Measurements from ENCODE around the gene VPS11.
"Not testable (repeated sequence)": the region's sequence is repeated elsewhere in the genome, so short reads cannot be mapped to it uniquely, and the experiment has no call there.

VPS11 gene

GRCh38 chr11:119039471-119039870 lies 28.1 kb upstream of the VPS11 start:
- not testable (repeated sequence) for DNase-seq

- no peak for DNase-seq
Observed at GRCh38 chr11:119041821-119042514, 25.6 kb upstream of the VPS11 start.

GRCh38 chr11:119042927-119043326 lies 24.7 kb upstream of the VPS11 start:
- DNase-seq: peak; percentile 4

DNA sequence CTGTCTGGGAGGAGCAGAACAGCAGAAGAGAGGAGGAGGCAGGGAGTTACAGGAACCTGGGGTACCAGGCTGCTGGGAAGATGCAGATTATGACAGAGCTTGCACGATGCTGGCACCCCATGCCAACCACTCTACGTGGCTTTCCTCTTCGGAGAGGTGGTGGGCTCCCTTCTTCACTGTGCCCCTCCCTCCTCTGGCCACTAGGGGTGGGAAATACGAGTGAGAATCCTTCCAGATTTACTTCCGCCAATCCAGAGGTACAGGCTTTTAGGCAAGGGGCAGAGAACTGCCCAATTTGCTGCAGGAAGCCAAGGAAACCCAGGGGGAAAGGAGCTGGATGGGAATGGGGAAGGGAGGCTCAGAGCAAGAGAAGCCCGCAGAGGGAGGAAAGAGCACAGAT lies 22.9 kb upstream of the VPS11 start:
- DNase-seq: peak; percentile 46

DNA sequence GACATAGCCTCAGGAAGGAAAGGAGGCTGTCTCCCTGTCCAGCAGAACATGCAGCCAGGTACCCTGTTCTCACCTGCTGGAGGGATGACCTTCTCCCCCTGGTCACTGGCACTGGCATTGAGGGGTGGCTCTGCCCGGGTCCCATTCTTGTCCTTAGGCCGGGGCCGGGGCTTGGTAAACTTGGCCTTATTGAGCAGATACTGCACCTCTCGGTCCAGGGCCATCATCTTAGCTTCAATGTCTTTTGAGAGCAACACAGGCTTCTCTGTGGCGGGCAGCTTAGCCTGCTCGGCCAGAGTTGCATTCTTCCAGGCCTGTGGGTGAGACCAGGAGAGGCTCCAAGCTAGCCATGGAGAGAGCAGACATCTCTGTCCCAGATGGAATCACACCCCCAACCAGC lies 21.1 kb upstream of the VPS11 start:
- peak; percentile 9 for DNase-seq

DNA sequence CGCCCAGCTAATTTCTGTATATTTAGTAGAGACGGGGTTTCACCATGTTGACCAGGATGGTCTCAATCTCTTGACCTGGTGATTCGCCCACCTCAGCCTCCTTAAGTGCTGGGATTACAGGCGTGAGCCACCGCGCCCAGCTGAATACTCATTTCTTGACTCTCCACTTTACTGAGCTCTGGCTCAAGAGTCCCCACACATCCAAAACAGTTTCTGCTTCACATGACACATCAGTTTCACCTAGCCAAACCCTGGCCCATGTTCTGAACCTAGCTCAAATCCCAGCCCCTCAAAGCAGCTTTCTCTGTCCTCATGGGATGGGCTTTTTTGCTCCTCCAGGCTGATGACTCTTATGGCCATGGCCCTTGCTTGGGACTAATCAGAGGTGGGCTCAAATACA lies 20.4 kb upstream of the VPS11 start:
- peak; percentile 2 for DNase-seq

- DNase-seq: no peak
Observed at GRCh38 chr11:119048644-119049043, 19.0 kb upstream of the VPS11 start.

GRCh38 chr11:119049081-119049480 lies 18.5 kb upstream of the VPS11 start:
- no peak for DNase-seq

- DNase-seq: peak; percentile 11
Observed at GRCh38 chr11:119051440-119052162, 16.0 kb upstream of the VPS11 start.

DNA sequence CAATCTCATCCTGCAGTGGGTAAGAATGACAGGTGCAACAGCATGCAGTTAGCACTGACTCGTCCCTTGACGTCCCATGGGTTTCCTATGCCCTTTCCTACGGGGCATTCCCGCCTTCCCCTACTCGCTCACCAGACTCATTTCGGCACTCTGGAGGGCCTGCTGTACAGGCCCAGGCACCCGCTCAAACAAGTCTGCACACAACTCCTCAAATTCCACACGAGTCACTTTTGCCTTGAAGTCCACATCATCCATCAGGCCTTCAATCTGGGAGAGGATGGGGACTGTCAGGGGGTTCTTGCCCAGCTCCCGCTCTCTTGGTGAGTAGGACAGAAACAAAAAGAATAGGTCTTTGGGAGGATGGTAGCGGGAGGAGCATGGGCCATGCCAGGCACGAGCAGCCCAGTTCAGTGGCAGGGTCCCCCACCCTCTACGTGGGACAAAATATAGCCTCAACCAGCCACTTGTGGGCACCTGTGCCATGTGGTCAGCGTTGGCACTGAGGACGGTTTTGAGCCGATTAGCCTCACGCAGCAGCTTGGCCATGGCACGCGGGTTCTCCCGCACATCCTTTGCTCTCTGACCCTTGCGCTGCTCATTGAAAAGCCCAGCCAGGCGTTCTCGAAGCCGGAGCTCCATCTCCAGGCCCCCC lies 15.3 kb upstream of the VPS11 start:
- peak; percentile 6 for DNase-seq

DNA sequence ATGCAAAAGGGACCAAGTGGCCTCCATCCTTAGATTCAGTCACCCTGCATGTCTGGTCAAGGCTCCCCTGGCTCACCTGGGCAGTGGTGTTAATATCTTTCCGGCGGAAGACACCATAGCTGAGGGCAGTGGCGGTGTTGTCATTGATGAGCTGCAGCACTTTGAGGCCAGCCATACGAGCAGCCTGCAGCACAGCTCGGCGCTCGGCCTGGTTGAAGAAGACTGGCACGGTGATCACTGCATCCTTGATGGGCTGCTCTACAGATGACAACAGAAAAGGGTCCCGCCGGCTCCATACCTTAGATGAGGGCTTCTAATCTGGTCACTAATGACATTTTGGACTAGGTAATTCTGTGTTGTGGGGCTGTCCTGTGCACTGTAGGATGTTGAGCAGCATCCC lies 13.2 kb upstream of the VPS11 start:
- no peak for DNase-seq

- peak; percentile 68 for DNase-seq
Observed at GRCh38 chr11:119055901-119056300, 11.7 kb upstream of the VPS11 start.

DNA sequence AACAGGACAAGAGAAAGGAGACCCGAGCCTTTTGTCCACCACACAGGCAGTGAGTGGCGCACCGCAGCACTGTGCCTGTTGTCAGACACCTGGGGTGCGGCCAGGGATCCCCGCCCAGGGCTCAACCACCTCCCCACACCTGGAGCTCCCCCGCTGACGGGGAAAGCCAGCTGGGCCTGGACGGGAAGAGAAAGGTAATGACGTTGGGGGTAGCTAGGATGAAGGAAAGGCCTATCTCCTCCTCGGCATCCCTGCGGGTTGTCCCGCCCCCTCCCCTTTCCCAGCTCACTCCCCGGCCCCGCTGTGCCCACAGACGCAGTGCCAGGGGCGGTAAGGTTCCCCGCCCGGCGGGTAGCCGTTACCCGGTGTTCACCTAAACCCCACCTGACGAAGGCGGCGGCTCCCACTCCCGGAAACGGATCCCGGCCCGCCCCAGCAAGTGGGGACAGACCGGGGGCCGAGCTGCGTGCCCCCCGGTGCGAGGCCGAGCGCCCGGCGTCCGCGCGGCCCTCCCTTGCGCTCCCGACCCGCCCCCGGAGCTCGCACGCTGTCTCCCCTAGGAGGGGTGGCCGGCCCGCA lies 11.1 kb upstream of the VPS11 start:
- DNase-seq: peak; percentile 61

- peak; percentile 99 for DNase-seq
Observed at GRCh38 chr11:119057000-119057769, 10.4 kb upstream of the VPS11 start, which contains the start of gene HYOU1. TSS of gene HYOU1 (minus strand) at chr11:119057205. CDS start at chr11:119056160, 1,045 bp downstream.

GRCh38 chr11:119059128-119059527 lies 8.5 kb upstream of the VPS11 start:
- DNase-seq: not testable (repeated sequence)

GRCh38 chr11:119061256-119061655 lies 6.4 kb upstream of the VPS11 start:
- no peak for DNase-seq

GRCh38 chr11:119062779-119063178 lies 4.8 kb upstream of the VPS11 start:
- DNase-seq: no peak

GRCh38 chr11:119065369-119065768 lies 2.2 kb upstream of the VPS11 start:
- DNase-seq: peak; percentile 61

- no peak for DNase-seq
Observed at GRCh38 chr11:119077839-119078238, 10.2 kb downstream of the VPS11 start.

GRCh38 chr11:119078675-119079420 lies 11.2 kb downstream of the VPS11 start:
- no peak for DNase-seq

DNA sequence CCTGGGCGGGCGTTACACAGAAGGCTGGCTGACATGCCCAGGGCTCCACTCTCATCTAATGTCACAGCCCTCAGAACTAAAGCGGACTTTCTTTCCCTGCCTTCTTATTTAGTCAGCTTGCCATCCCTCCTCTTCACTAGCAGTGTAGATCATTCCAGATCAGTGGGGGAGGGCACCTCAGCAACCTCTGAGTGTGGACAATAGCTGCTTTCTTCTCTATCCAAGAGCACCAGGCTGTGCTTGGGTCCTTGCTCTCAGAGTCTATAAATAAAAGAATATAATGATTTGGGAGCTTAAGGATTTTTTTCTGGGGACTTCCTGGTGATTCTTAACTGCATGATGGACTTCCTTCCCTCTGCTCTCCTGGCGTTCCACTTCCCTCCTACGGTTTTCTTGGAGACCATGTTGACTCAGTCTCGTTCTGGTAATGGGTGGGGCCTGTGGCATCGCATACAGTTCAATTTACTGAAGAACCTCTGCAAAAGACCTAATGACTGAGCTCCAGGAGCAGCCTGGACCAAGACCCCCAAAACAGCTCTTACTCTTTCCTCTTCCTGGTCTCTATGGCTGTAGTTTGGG lies 14.2 kb downstream of the VPS11 start:
- DNase-seq: no peak

All from 8988T (cell line).